SK-N-SH (cell line): ENCODE results near the gene IMPA2. TPM values are rescaled to one million over a fixed set of nuclear protein-coding genes. Genes with fewer than 3 reads are reported as not detected.

Source experiments
- CTCF ChIA-PET: fragments of 300-600, 350-600 bp; formaldehyde crosslinking; extraction: SDS; loops from one replicate; lab custom pipeline; 2021; lab: Yijun Ruan, JAX
- POLR2A ChIA-PET: fragments of 350-600 bp; sonication (Branson Sonifier 250); formaldehyde crosslinking; extraction: SDS; loops from one replicate; lab custom pipeline; 2020; ENCODE audit warnings: antibody characterized with exemption, inconsistent platforms; lab: Yijun Ruan, JAX
- DNase-seq: peaks from one replicate; pipeline ENCODE4 v3.0.0; 2012
- H2AFZ ChIP-seq: fragments of 200-600 bp; sonication (generic); 2 replicates; pipeline ENCODE4 v1.8.1; 2016; ENCODE audit warnings: antibody characterized with exemption, mild to moderate bottlenecking, low read depth
- H3F3A ChIP-seq: fragments of 200-600 bp; sonication (generic); replicated peaks from 2 replicates; pipeline ENCODE3; 2016; ENCODE audit warnings: antibody characterized with exemption, mild to moderate bottlenecking; ENCODE audit not compliant: insufficient read depth
- H3K27ac ChIP-seq, 2 experiments: fragments of 200-500 bp in 1 of 2; fragments of 200-600 bp in 1 of 2; sonication (Bioruptor generic) in 1 of 2; sonication (generic), shearing (Covaris generic) in 1 of 2; 2 replicates each; pipeline versions ENCODE4 v1.5.1 to v1.6.1; 2014 to 2016; ENCODE audit warnings: low read depth in 2 of 2, inconsistent platforms in 1 of 2, low read length in 1 of 2, mild to moderate bottlenecking in 1 of 2, mixed read lengths in 1 of 2
- H3K27me3 ChIP-seq: fragments of 200-600 bp; sonication (generic), shearing (Covaris generic); 2 replicates; pipeline ENCODE4 v1.6.1; 2016; ENCODE audit warnings: mixed run types; ENCODE audit not compliant: insufficient read depth
- H3K36me3 ChIP-seq, 2 experiments: fragments of 200-500 bp in 1 of 2; fragments of 200-600 bp in 1 of 2; sonication (Bioruptor generic) in 1 of 2; sonication (generic) in 1 of 2; replicated peaks in 1 of 2; 2 replicates each; pipeline versions ENCODE3 to v1.5.1; 2014 to 2016; ENCODE audit warnings: low read length in 1 of 2, mild to moderate bottlenecking in 1 of 2; ENCODE audit not compliant: insufficient read depth in 2 of 2, control insufficient read depth in 1 of 2
- H3K4me1 ChIP-seq, 2 experiments: fragments of 200-500 bp in 1 of 2; fragments of 200-600 bp in 1 of 2; sonication (Bioruptor generic) in 1 of 2; sonication (generic), shearing (Covaris generic) in 1 of 2; 2 replicates each; pipeline versions ENCODE4 v1.5.1 to v1.6.1; 2014 to 2016; ENCODE audit warnings: low read depth in 1 of 2, low read length in 1 of 2, mixed run types in 1 of 2; ENCODE audit not compliant: insufficient read depth in 2 of 2, control insufficient read depth in 1 of 2
- H3K4me2 ChIP-seq: fragments of 200-600 bp; sonication (generic), shearing (Covaris generic); 2 replicates; pipeline ENCODE4 v1.6.1; 2017; ENCODE audit warnings: mixed run types
- H3K4me3 ChIP-seq, 2 experiments: fragments of 200-500 bp in 1 of 2; fragments of 200-600 bp in 1 of 2; sonication (Bioruptor generic) in 1 of 2; sonication (generic), shearing (Covaris generic) in 1 of 2; 2 replicates each; pipeline versions ENCODE4 v1.5.1 to v1.8.1; 2014 to 2016; ENCODE audit warnings: low read depth in 2 of 2, inconsistent platforms in 1 of 2, low read length in 1 of 2, mild to moderate bottlenecking in 1 of 2, mixed read lengths in 1 of 2, moderate library complexity in 1 of 2
- H3K79me2 ChIP-seq: fragments of 200-600 bp; sonication (generic); 2 replicates; pipeline ENCODE4 v1.8.1; 2017; ENCODE audit warnings: mild to moderate bottlenecking; ENCODE audit not compliant: insufficient read depth
- H3K9ac ChIP-seq: fragments of 200-600 bp; sonication (generic); 2 replicates; pipeline ENCODE4 v1.6.1; 2017; ENCODE audit warnings: mixed run types
- H3K9me2 ChIP-seq: fragments of 200-600 bp; sonication (generic); 2 replicates; pipeline ENCODE4 v1.6.1; 2017; ENCODE audit warnings: mixed run types
- H3K9me3 ChIP-seq: fragments of 200-600 bp; sonication (generic); 2 replicates; pipeline ENCODE4 v1.6.1; 2017; ENCODE audit warnings: mixed run types, mild to moderate bottlenecking, moderate library complexity
- H4K20me1 ChIP-seq: fragments of 200-600 bp; sonication (generic); 2 replicates; pipeline ENCODE4 v1.6.1; 2017; ENCODE audit warnings: mild to moderate bottlenecking, mixed run types; ENCODE audit not compliant: insufficient read depth
- EZH2phosphoT487 ChIP-seq: fragments of 200-600 bp; sonication (generic); IDR thresholded peaks from 2 replicates; pipeline ENCODE4 v1.6.1; 2017; ENCODE audit warnings: low read depth, mixed run types, mild to moderate bottlenecking, antibody characterized with exemption, moderate library complexity, borderline replicate concordance
- RCOR1 ChIP-seq: fragments of 150-350 bp; IDR thresholded peaks from 2 replicates; pipeline ENCODE4 v1.6.1; 2017; ENCODE audit warnings: antibody characterized with exemption, low read length
- REST ChIP-seq: IDR thresholded peaks from 2 replicates; pipeline ENCODE4 v1.6.1; 2012; ENCODE audit warnings: mild to moderate bottlenecking, low read depth, low read length, moderate library complexity
- SIN3A ChIP-seq: IDR thresholded peaks from 2 replicates; pipeline ENCODE4 v1.6.1; 2012; ENCODE audit warnings: low read depth, mild to moderate bottlenecking, low read length, moderate library complexity, borderline replicate concordance
- ZBTB33 ChIP-seq: IDR thresholded peaks from 2 replicates; pipeline ENCODE4 v1.4.0; 2012; ENCODE audit warnings: low read depth, borderline replicate concordance
- WGBS: methylation state at CpG from one replicate; pipeline ENCODE4 v1.1.6; 2017; ENCODE audit warnings: low lambda C conversion rate; 5-methylcytosine and 5-hydroxymethylcytosine counted together
- polyA plus RNA-seq, 3 experiments: library from polyadenylated mRNA; depleted of rRNA; stranded (reverse); fragments of >200 nt; gene quantifications; 2 replicates each; pipeline ENCODE4 v1.2.3, GENCODE V29; 2012

IMPA2 gene
- polyA plus RNA-seq, 1 of the 3 experiments (the other 2 are of a cell fraction), result 0.18 TPM

- TF ChIP-seq ZBTB33, result no peak
Observed at GRCh38 chr18:12008842-12009580, 27.7 kb downstream of the IMPA2 start (continued).

GRCh38 chr18:12009581-12010140, 28.4 kb downstream of the IMPA2 start:
- no peak overlapping the region for H3K4me3 ChIP-seq
- no peak overlapping the region for H3K27ac ChIP-seq
- POLR2A ChIA-PET, result no interaction called here
- H3K9me3 ChIP-seq, result no peaks in the 10 kb centered on the region
- peaks cover 90% of the 10 kb centered on the region for H3K27me3 ChIP-seq
- TF ChIP-seq REST (no peak), SIN3A (no peak), EZH2phosphoT487 (no peak), RCOR1 (no peak)
- CTCF ChIA-PET, result interaction anchor here (1.1 to 1.2 kb wide), 2 partner anchors 10 to 72 kb away, joined by 3 to 4 read pairs; no protein-coding TSS in a partner anchor
- no peak overlapping the region for H3K9ac ChIP-seq
- no peak overlapping the region for H3K4me2 ChIP-seq
- no peak overlapping the region for H2AFZ ChIP-seq
- H4K20me1 ChIP-seq, result no peaks in the 10 kb centered on the region
- H3F3A ChIP-seq, result no peaks in the 10 kb centered on the region
- no peaks in the 10 kb centered on the region for H3K36me3 ChIP-seq
- H3K9me2 ChIP-seq, result no peaks in the 10 kb centered on the region
- no peak for DNase-seq
- no peaks in the 10 kb centered on the region for H3K4me1 ChIP-seq
- WGBS, result 9% methylated on average over 12 of the region's 12 CpGs
- H3K79me2 ChIP-seq, result no peaks in the 10 kb centered on the region
